ENCODE data around the gene MAD1L1.
"Not testable (repeated sequence)": the region's sequence is repeated elsewhere in the genome, so short reads cannot be mapped to it uniquely, and the experiment has no call there.

The MAD1L1 gene

DNA sequence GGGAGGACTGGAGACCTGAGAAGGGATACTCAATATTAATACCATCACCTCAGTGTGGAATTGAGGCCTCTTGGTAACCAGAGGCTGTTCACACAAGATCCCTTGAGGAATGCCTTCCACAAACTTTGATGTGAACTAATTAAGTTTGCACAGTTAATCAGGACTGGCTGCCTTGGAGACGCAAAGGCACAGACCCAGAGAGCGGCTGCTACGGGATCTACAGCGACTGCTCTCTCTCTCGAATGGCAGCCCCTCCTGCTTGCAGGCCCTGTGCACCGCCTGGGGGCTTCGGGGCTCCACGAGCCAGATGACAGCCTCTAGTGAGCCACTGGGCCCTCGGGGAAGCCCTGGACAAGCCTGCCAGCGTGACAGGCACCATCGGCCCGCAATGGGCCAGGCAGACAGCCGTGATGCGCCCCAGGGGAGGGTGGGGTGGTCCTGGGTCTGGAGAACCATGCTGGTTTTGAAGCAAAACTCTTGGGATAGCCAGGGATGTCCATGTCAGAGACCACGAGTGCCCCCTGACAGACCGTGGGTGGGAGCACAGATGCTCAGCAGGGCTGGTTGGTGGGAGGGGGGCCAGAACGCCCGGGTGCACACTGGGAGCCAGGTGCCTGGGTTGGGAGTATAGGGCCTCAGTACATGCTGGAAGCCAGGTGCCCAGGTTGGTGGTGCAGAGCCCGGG, 367.0 kb downstream of the MAD1L1 start:
- no peak for DNase-seq

DNA sequence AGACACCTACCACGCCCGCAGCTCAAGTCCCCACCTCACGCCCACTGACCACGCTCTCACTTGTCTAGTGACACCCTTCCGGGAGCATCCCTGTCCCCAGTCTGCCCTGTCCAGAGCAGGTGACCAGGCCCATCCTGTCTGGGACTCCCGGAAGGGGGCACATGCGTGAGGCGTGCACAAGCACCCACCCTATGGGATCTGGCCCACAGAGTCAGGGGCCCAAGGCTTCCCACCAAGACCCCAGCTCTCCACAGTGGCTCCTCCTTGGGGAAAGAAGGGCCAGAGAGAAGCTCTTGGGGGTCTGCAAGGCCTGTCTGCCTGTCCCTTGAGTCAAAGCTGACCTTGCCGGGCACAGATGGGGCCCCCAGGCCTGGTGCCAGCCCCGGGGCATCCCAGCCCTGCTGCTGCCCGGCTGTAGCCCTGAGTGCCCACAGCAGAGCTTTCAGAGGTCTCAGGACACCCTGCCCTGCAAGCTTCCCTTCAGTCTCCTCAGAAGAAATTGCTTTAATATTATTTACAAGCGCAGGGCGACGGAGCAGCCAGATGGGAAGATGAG, 367.7 kb downstream of the MAD1L1 start:
- DNase-seq, result no peak

DNA sequence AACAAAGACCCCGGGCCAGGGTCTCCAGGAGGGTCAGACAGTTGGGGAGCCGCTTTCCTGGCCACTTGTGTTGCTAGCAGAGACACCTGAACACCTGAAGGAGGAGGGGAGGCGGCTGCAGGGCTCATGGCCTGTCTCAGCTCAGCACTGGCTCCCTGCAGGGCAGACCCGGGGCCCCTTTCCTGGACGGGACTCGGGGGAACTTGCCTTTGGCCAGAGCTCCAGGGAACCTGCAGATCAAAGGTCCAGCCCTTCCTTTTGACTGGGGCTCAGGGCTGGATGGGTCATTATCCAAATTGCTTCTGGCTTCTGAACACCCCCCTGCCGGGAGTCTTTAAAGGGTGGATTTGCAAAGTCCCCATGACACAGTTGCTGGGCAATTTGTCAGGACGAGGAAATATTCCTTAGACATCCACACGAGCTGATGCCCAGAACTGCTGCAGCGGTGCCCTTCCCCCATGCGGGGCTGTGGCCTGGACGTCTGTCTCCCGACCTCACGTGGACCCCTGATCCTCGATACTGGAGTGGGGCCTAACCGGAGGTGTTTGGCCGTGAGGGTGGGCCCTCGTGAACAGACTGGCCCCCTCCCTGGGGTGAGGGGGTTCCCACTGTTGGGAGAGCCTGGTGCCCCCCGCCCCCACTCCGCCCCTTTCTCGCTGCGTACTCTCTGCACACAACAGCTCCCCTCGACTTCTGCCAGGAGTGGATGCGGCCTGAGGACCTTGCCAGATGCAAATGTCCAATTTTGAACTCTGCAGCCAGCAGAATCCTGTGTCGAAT, 368.4 kb downstream of the MAD1L1 start:
- DNase-seq, result no peak

DNA sequence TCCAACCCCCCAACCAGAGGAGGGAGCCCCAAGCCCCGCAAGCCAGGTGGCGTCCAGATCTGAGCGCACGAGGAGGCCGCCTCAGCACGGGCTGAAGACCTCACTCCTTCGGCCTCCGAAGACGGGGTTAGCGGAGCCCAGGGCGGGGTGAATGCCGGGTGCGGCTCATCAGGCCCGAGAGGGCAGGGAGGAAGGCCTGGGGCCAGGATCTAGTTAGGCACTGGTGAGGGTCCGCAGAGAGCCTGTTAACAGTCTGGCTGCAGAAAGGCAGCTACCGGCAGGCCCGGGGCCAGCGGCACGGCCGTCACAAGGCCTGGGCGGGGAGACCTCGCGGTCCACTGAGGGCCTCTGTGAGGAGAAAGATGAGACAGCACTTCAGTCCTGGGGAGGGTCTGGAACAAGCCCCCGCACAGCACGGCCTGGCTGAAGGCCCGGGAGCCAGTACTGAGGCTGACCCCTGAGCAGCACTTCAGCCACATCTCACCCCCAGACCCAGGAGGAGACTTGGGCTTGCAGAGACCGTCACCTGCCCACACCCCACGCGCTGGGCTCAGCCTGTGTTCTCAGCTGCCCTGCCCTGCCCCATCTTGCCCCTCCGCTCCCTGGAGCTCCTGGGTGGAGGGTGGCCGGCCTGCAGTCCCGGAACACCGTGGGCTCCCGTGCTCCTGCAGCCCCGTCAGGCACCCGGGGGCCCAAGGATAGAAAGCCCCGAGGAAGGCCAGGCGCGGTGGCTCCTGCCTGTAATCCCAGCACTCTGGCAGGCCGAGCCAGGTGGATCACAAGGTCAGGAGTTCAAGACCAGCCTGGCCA, 369.4 kb downstream of the MAD1L1 start:
- DNase-seq, result no peak

DNA sequence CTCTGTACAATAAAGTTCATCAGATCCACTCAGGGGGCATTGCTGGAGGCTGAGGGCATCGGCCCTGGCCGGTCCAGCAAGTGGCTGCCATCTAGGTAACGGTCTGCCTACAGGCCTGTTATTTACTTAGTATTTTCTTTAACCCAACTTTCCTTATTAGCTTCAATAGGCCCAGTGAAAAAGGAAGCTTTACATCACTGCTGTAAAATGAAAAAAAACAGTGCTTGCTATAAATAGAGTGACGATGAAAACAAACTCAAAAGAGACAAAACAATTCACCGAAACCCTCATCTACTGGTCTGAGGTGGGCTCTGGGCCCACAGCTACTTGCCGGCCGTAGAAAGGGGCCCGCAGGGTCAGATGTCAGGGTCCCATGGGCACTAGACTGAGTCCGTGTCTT, 370.2 kb downstream of the MAD1L1 start:
- DNase-seq, result no peak

DNA sequence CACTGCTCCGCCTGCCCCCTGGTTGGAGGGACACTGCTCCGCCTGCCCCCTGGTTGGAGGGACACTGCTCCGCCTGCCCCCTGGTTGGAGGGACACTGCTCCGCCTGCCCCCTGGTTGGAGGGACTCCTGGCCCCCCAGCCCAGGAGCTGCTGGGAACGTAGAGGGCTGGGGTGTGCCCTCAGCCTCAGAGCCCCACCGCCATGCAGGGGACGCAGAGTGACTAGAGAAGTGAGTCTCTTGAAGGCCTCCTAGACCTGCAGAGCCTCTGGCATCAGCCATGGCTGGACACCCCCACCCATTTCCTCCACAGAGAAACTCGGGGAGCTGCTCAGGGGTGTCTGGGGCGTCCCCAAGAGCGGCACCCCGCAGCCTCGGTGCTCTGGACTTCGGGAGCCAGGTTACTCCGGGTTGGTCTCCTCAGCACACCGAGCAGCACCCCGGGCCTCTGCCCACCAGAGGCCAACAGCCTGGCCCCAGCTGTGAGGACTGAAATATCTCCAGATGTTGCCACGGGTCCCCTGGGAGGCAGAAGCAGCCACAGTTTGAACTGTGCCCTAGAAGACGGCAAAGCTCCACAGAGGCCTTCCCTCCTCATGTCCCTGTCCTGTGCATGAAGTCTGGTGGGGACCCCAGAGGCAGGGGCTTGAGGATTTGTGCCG, 370.8 kb downstream of the MAD1L1 start:
- no peak for DNase-seq

DNA sequence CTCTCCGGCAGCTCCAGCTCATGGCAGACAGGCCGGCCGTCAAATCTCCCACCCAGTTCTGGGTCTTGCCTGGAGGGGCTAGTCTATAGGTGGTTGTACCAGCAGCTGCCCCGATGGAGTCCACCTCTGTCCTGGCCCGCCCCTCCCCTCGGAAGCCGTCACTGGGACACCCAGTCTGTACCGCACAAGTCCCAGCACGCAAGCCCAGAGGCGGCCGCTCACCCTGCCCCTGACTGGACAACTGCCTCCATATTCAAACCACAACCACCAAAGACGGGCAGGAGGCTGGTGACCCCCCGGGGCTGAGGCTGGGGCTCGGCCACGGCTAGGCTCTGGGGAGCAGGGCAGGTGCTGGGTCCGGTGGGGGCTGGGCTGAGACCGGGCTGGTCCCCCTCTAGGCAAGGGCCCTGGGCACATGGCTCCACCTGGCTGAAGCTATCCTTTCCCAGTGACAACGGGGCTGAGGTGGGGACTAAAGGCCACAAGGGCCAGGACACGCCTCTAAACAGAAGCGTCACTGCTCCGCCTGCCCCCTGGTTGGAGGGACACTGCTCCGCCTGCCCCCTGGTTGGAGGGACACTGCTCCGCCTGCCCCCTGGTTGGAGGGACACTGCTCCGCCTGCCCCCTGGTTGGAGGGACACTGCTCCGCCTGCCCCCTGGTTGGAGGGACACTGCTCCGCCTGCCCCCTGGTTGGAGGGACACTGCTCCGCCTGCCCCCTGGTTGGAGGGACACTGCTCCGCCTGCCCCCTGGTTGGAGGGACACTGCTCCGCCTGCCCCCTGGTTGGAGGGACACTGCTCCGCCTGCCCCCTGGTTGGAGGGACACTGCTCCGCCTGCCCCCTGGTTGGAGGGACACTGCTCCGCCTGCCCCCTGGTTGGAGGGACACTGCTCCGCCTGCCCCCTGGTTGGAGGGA, 371.6 kb downstream of the MAD1L1 start:
- DNase-seq, result not testable (repeated sequence)

DNA sequence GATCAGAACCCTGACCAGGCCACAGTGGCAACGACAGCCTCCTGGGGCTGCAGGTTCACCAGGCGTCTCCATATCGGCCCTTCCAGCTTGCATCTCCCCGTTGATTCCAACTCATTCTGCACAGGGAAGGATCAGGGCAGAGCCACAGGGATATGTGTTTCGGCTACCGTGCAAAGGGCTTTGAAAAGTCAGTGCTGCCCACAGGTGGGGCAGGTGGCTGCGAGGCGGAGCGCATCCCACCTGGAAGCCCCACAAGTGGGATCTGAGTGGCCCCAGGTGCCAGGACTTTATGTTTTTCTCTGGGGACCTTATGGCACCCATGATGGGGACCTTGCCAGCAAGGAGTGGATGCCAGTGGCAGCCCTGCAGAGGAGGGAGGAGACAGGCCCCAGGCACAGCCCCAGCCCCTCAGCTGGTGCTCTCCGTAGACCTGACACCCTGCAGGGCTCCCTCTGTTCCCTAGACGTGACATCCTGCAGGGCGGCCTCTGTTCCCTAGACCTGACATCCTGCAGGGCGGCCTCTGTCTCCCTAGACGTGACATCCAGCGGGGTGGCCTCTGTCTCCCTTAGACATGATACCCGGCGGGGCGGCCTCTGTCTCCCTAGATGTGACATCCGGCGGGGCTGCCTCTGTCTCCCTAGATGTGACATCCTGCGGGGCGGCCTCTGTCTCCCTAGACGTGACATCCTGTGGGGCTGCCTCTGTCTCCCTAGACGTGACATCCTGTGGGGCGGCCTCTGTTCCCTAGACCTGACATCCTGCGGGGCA, 373.3 kb downstream of the MAD1L1 start:
- no peak for DNase-seq

DNA sequence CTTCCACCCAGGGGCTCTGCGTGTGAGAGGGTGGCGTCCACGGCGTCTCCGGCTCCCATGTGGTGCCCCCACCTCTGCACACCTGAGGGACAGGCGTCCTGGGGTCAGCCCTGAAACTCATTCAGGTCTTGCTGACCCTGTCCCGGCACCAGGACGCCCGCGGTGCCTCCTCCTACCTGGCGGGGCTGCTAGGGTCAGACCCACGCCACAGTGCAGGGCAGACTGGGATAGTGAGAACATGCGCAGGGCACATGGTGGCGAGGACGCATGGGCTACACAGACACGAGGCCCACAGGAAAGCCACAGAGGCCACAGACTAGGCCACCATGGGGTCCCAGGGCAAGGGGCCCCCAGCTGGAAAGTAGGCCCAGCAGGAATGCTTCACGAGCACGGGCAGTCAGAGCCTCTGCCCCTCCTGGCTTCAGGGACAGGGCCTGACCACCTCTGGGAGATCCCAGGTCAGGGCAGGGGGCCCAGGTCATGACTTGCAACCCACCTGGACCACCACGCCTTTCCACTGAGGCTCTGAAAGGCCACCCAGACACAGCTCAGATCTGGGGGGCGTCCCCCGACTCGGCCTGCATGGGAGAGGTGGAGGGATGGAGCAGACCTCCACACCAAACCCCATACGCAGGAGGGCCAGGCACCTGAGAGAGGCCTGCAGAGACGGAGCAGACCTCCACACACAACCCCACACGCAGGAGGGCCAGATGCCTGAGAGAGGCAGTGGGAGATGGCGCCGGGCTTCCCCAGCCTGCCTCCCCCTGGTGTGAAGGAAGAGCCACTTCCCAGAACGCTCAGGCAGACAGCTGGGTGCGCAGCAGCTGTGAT, 374.1 kb downstream of the MAD1L1 start:
- no peak for DNase-seq

DNA sequence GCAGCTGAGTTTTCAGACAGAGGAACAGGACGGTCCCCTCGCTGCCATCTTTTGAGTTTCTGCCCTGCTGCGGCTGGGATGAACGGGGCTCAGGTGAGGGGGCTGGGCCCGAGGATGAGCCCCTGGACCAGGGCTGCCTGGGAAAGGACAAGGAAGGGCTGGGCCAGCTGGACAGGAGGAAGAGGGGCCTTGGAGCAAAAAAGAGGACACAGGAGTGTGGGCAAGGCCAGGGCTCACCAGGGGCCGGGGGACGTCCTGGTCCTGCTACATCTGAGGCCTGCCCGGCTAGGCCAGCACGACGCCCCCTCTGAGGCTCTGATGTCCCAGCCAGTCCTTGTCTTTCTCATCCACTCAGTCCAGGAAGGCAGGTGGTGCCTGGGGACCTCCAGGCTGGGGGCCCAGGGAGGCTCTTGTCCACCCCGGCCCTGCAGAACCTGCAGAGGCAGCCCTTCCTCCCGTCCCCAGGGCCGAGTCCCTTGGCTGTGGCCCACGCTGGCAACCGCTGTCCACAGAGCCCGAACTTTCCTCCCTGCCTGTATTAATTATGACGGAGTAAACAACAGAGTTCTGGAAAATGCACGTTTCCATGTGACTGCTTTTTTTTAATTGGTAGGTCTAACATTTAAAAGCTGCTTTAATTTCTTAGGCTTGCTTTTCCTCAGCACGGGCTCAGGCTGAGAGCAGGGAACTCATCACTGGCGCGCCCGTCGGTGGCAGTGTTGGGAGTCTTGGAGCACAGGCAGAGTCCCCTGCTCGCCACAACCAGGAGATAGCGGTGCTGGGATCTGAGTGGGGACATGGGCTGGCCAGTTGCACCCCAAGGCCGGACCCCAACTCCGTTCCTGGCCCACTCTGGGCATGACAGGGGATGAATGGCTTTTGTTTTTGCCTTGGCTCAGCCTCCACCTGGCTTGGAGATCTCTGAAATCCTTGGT, 375.0 kb downstream of the MAD1L1 start:
- no peak for DNase-seq

DNA sequence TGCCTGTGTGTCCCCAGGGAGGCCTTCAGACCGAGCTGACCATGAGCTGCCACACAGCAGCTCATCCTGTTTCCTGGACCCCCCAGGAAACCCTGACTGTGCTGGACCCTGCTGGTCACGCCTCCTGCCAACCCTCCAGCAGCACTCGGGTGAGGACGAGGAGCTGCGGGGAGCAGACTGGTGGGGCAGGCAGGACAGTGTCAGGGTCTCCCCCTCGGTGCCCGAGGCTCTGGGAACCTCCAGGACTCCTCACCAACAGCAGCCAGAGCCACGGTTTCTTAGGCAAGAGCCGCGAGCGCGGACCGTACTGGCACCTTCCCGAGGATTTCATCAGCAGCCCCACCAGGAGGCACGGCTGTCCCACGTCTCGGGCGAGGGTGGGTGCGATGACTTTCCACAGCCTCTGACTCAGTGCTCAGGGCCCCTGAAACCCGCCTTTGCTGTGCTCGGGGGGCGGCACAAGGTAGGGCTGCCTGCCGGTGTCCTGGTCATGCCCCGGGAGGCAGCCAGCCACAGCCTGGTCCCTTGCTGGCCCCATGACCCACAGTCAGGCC, 375.8 kb downstream of the MAD1L1 start:
- DNase-seq, result no peak

DNA sequence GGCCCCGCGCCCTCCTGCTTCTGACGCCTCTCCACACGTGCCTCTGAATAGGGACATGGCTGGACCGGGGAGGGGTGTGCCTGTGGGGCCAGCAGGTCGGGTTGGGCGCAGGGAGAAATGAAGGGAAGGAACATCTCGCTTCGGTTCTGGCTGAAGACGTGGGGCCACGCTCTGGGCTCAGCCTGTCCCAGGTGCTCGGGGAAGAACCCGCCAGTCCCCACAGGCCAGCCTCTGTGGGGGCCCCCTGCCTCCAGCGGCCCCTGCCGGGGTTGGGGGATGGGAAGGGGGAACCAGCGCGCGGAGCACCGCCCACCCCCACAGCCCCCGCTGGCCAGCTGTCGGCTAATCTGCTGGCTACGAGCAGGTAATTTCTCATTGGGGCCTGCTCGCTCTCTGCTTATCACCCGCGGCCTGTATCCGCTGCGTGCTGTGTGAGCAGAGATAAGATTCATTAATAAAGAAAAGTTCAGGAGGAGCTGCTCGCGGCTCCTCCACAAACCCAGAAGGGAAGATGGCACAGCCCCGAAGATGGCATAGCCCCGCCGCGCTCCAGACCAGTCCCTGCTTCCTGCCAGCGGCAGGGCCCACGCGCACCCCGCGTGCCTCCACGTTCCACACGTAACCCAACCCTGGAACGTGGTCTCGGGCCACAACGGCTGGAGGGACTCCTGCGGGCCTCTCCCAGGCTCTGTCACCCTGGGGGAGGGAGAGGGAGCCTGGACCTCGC, 376.4 kb downstream of the MAD1L1 start:
- no peak for DNase-seq

DNA sequence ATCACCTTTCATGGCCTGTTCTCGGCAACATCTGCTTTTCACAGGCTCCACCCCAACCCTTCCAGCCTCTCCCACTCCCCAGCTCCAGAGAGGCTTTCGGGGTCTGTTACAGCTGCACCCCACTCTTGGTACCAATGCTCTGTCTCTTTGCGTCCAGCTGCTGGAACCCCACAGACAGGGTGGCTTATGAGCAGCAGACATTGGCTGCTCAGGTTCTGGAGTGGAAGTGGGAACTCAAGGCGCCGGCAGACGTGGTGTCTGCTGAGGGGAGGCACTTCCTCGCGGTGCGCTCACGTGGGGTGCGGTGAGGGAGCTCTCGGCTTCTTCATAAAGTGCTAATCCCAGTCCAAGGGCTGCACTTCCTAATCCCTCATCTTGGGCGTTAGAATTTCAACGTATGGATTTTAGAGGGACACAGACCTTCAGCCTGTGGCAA, 377.0 kb downstream of the MAD1L1 start:
- no peak for DNase-seq

DNA sequence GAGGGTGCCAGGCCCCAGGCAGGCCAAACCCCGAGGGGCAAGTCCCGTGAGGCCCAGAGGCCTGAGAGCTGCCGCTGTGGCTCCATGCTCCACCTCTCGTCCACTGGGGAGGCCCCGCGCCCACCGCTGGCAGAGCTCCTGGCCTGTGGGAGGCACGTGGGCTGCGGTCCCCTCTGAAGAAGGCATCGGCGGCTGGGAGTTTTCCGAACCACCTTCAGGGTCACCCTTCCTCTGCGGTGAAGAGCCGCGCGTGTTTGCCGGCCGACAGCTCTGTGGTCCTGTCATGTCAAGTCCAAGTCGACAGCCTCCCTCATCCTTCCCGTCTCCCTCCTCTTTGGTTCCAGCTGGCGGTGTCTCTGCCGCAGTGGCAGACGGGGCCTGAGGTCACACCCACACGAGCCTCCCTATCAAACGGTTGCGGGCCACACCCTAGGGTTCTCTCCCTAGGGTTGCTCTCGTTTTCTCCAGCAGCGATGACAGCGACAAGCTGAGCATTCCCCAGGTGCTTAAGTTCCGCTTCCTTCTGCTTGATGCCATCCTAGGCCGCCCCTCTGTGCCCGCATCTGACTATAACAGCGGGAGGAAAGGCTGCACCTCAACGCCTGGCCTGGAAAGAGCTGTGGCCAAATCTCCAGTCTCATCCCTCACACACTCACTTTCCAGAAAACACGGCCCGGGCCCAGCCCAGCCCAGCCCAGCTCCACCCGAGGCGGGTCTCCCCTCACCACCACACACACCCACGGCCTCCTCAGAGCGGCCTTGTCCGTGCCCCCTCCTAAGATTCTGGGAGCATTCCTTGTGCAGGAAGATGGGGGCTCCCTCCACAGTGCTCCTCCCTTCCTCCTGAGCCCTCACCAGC, 377.6 kb downstream of the MAD1L1 start:
- no peak for DNase-seq

DNA sequence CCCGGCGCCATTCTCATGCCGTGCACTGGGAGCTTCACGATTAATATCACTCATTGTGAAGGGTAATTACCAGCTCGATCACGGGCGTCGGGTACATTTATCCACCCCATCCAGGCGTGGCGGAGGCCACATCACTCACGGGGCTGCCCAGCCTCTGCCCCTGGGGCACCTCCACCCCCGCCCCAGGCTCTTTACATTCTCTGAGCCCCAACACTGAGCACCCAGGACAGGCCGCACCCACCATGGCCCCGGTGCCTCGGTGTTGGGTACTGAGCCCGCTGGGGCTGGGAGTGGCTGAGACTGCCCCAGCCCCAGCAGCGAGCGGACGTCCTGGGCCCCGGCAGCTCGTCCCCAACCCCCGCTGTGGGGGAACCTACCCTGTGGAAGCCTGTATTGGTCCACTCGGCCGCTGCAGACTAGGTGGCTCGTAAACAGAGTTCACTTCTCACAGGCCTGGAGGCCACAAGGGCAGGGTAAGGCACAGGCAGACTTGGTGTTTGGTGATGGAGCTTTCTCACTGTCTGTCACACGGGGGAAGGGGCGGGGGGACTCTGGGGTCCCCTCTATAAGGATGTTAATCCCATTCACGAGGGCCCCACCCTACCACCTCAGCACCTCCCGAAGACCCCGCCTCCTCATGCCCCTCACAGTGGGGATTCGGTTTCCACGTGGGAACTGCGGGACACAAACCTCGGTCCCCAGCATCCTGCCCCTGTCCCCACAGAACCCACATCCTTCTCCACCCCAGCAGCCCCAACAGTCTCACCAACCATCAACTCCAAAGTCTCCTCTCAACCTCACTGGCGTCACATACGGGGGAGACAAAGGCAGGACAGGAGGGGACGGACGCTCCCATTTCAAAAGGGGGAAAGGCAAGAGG, 378.5 kb downstream of the MAD1L1 start:
- no peak for DNase-seq
